HUDEP-2 (cell line): ENCODE measurements around the gene ERCC8.
"Not testable (repeated sequence)": the region's sequence is repeated elsewhere in the genome, so short reads cannot be mapped to it uniquely, and the experiment has no call there.

ENCODE experiments used
- DNase-seq, 76 experiments: peaks; one replicate each; lab custom pipeline; 2025; ENCODE audit not compliant: unreplicated experiment in 76 of 76; lab: John Stamatoyannopoulos, UW

The ERCC8 gene

GRCh38 chr5:60944904-60945812 is at the start of gene ERCC8, which contains the start of gene NDUFAF2:
ERCC8 (minus strand) TSS chr5:60945070; CDS start chr5:60945008, 62 bp downstream.
NDUFAF2 (plus strand) TSS chr5:60945205; CDS start chr5:60945256, 51 bp downstream.
- DNase-seq, result peak in 75 of 76 experiments; percentile 27 to 91 (median 77)

GRCh38 chr5:60993875-60994571 is 49.2 kb upstream of the ERCC8 start:
- no peak for DNase-seq

- no peak for DNase-seq
These were observed 48.6 kb upstream of the ERCC8 start for GRCh38 chr5:60993425-60993824.

- DNase-seq, result no peak
These were observed 48.0 kb upstream of the ERCC8 start for GRCh38 chr5:60992871-60993270.

GRCh38 chr5:60989790-60990189 is 44.9 kb upstream of the ERCC8 start:
- no peak for DNase-seq

- DNase-seq, result not testable (repeated sequence)
These were observed 37.3 kb upstream of the ERCC8 start for GRCh38 chr5:60982127-60982526.

- DNase-seq, result no peak
These were observed 35.6 kb upstream of the ERCC8 start for GRCh38 chr5:60980511-60980910.

GRCh38 chr5:60978968-60979367 is 34.1 kb upstream of the ERCC8 start:
- peak in 9 of 76 experiments; percentile 1 to 33 (median 9) for DNase-seq

GRCh38 chr5:60977956-60978737 is 33.3 kb upstream of the ERCC8 start:
- no peak for DNase-seq

- no peak for DNase-seq
These were observed 27.4 kb upstream of the ERCC8 start for GRCh38 chr5:60972231-60972630.

GRCh38 chr5:60961685-60962084 is 16.8 kb upstream of the ERCC8 start:
- DNase-seq, result no peak

GRCh38 chr5:60960591-60960990 is 15.7 kb upstream of the ERCC8 start:
- DNase-seq, result no peak

GRCh38 chr5:60959156-60959555 is 14.3 kb upstream of the ERCC8 start:
- peak in 2 of 76 experiments; percentile 1 to 8 for DNase-seq

- no peak for DNase-seq
These were observed 13.8 kb upstream of the ERCC8 start for GRCh38 chr5:60958712-60959111.

GRCh38 chr5:60958088-60958487 is 13.2 kb upstream of the ERCC8 start:
- DNase-seq, result no peak

- DNase-seq, result no peak
These were observed 10.4 kb upstream of the ERCC8 start for GRCh38 chr5:60955239-60955638.

- no peak for DNase-seq
These were observed 3.9 kb upstream of the ERCC8 start for GRCh38 chr5:60948738-60949137.

GRCh38 chr5:60945813-60946187 is 930 bp upstream of the ERCC8 start:
- peak in 48 of 76 experiments; percentile 3 to 68 (median 34) for DNase-seq

GRCh38 chr5:60943624-60944023 is 1.2 kb downstream of the ERCC8 start:
- no peak for DNase-seq

- DNase-seq, result no peak
These were observed 15.8 kb downstream of the ERCC8 start for GRCh38 chr5:60929024-60929423.

GRCh38 chr5:60927450-60927849 is 17.4 kb downstream of the ERCC8 start:
- no peak for DNase-seq
